HG02840 (cell line): ENCODE measurements around the gene NPHP1.
"Not testable (repeated sequence)": the region's sequence is repeated elsewhere in the genome, so short reads cannot be mapped to it uniquely, and the experiment has no call there.

Experiments used
- ATAC-seq: cut with Tn5 transposase; IDR thresholded peaks from one replicate; pipeline ENCODE4 v1.9.1; 2021; ENCODE audit warnings: mild to moderate bottlenecking, moderate library complexity, moderate number of reproducible peaks; ENCODE audit not compliant: unreplicated experiment, low FRiP score

The NPHP1 gene

GRCh38 chr2:110204408-110205385 is at the start of gene NPHP1:
NPHP1 (minus strand) TSS chr2:110205013; CDS start chr2:110204968, 45 bp downstream.
- peak; percentile 88 for ATAC-seq

- not testable (repeated sequence) for ATAC-seq
Measured at GRCh38 chr2:110248081-110248795, 43.4 kb upstream of the NPHP1 start.

- not testable (repeated sequence) for ATAC-seq
Measured at GRCh38 chr2:110245488-110246435, 40.9 kb upstream of the NPHP1 start.

- ATAC-seq, result not testable (repeated sequence)
Measured at GRCh38 chr2:110243283-110243682, 38.5 kb upstream of the NPHP1 start.

- ATAC-seq, result not testable (repeated sequence)
Measured at GRCh38 chr2:110234514-110234913, 29.7 kb upstream of the NPHP1 start.

- not testable (repeated sequence) for ATAC-seq
Measured at GRCh38 chr2:110229886-110230285, 25.1 kb upstream of the NPHP1 start.

- not testable (repeated sequence) for ATAC-seq
Measured at GRCh38 chr2:110222626-110223025, 17.8 kb upstream of the NPHP1 start.

GRCh38 chr2:110221938-110222337 is 17.1 kb upstream of the NPHP1 start:
- no peak for ATAC-seq

- ATAC-seq, result no peak
Measured at GRCh38 chr2:110220190-110220564, 15.4 kb upstream of the NPHP1 start.

- no peak for ATAC-seq
Measured at GRCh38 chr2:110219496-110220189, 14.8 kb upstream of the NPHP1 start.

- not testable (repeated sequence) for ATAC-seq
Measured at GRCh38 chr2:110218889-110219288, 14.1 kb upstream of the NPHP1 start.

- ATAC-seq, result no peak
Measured at GRCh38 chr2:110216803-110217202, 12.0 kb upstream of the NPHP1 start.

GRCh38 chr2:110216199-110216598 is 11.4 kb upstream of the NPHP1 start:
- no peak for ATAC-seq

GRCh38 chr2:110215566-110216158 is 10.8 kb upstream of the NPHP1 start:
- no peak for ATAC-seq

- ATAC-seq, result no peak
Measured at GRCh38 chr2:110215091-110215490, 10.3 kb upstream of the NPHP1 start.

- not testable (repeated sequence) for ATAC-seq
Measured at GRCh38 chr2:110213522-110213921, 8.7 kb upstream of the NPHP1 start.

GRCh38 chr2:110211938-110212858 is 7.4 kb upstream of the NPHP1 start, which contains the start of gene MTLN:
MTLN (minus strand) TSS chr2:110212547; CDS start chr2:110212525, 22 bp downstream.
- peak; percentile 76 for ATAC-seq
